ES-I3 (cell line): ENCODE data around the gene TMEM229B.

Source experiments
- H3K36me3 ChIP-seq: 2 replicates; pipeline ENCODE4 v1.6.1; 2013; ENCODE audit warnings: mild to moderate bottlenecking, low read length, control low read depth, moderate library complexity; ENCODE audit not compliant: insufficient read depth
- H3K4me1 ChIP-seq: 2 replicates; pipeline ENCODE4 v1.6.1; 2013; ENCODE audit warnings: mild to moderate bottlenecking, control low read depth, low read length; ENCODE audit not compliant: insufficient read depth
- H3K9ac ChIP-seq: 2 replicates; pipeline ENCODE4 v1.6.1; 2013; ENCODE audit warnings: low read depth, mild to moderate bottlenecking, low read length, moderate library complexity
- H3K9me3 ChIP-seq: 2 replicates; pipeline ENCODE4 v1.6.1; 2013; ENCODE audit warnings: mild to moderate bottlenecking, low read length, moderate library complexity; ENCODE audit not compliant: control insufficient read depth, insufficient read depth

TMEM229B gene

DNA sequence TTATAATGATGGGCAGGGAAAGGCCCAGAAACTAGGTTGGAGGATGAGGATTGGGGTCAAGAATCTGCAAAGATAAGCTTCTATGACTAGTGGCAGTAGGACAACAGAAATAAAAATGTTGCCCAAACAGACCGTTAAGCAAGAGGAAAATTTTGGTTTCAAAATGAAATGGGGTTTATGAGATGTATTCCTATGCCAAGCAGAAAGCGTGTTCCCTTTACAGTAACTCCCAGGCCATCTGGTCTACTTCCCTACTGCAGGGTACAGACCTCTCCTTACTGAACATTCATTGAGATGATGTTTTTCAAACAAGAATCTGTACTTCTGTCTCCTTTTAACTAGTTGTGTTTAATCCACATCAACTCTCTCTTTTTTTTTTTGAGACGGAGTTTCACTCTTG, 20.4 kb upstream of the TMEM229B start:
- Histone ChIP-seq H3K9ac (no peak overlapping the region), H3K9me3 (no peaks in the 10 kb centered on the region), H3K4me1 (no peaks in the 10 kb centered on the region; the same call in 1 of the 2 replicates), H3K36me3 (no peaks in the 10 kb centered on the region)

DNA sequence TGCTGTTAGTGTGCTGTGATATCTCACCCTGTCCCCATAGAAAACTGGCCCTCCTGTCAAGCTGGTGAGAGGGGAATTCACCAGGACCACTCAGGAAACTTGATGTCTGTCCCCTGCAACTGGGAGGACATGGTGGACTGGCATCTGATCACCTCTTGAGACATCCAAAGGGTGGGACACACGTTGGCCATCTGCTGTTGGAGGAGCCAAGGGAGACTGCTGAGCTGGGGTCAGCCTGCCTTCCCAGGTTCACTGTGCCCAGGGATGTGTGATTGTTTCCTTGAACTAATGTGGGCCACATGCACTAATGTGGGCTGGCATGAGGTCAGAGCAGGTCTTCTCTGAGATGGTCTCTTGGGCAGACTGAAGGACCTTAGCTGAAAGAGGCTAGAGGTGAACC, 16.7 kb upstream of the TMEM229B start:
- H3K36me3 ChIP-seq = no peaks in the 10 kb centered on the region
- no peak overlapping the region for H3K9ac ChIP-seq
- no peaks in the 10 kb centered on the region for H3K4me1 ChIP-seq
- no peaks in the 10 kb centered on the region for H3K9me3 ChIP-seq

DNA sequence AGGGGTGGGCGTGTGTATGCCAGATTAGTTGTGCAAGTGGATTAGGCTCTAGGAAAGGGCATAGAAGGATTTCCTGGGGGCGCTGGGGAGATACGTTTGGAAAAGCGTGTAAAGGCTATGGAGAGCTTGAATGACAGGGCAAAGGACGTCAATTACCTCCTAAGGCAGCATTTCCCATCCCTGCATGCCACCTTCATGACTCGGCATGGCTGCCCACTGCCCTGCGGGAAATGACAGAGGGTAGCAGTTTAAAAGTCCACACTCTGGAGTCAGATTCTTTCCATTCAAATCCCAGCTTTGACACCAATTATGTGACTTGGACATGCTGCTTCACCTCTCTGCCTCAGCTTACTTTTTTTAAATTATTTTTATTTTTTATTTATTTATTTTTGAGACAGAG, 14.8 kb upstream of the TMEM229B start:
- Histone ChIP-seq H3K9me3 (no peaks in the 10 kb centered on the region), H3K4me1 (no peaks in the 10 kb centered on the region), H3K36me3 (no peaks in the 10 kb centered on the region), H3K9ac (no peak overlapping the region)

DNA sequence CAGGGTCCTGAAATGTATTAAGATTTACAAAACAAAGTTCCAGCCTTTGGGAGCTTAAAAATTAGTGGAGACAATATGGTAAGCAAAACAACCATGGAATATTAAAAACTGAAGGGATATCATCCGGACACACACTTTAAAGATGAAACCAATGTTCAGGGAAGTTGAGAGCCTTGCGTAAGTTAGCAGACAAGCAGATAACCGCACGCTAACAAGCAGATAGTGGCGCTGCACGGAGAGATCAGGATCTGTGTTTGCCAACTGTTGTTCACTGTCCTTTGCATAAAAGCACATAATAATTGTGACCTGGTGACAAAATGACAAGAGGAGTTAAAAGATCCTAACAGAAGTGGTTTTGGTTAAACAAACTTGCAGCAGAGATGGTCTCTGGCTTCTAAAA, 14.3 kb upstream of the TMEM229B start:
- Histone ChIP-seq H3K36me3 (no peaks in the 10 kb centered on the region), H3K4me1 (no peaks in the 10 kb centered on the region), H3K9me3 (no peaks in the 10 kb centered on the region), H3K9ac (no peak overlapping the region)

DNA sequence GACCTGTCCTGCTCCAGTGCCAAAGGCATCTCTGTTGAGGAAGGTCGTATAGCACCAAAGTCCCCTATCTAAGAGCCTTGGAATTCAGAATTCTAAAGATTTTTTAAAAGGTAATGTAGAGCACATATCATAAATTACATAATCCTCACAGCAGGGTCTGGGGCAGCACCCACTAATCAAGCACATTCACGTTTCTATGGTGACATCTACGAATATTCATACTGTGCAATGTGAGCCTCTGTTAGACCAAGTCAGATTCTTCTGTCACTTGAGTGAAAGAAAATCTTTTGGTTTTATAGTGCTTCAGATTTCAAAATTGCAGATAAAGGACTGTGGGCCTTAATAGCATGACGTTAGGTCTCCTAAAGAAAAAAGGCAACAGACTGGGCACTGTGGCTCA, 13.1 kb upstream of the TMEM229B start:
- H3K9ac ChIP-seq = no peak overlapping the region
- H3K36me3 ChIP-seq = no peaks in the 10 kb centered on the region
- no peaks in the 10 kb centered on the region for H3K9me3 ChIP-seq
- H3K4me1 ChIP-seq = no peaks in the 10 kb centered on the region

DNA sequence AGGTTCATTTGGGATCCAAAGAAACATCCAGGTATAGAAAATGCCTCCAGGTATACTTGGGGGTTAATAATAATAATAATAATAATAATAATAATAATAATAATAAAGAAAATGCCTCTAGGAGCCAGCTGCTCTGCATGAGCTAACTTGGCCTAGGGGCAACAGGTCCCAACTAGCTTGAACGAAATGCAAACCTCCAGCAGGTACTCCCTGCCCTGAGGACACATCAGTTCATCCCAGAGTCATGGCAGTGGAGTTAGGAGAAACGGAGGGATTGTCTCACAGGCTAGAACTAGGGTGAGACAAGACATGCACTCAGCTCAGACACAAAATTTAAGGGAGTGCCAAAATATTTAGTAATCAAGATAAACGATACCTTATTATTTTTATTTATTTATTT, 12.5 kb upstream of the TMEM229B start:
- H3K4me1 ChIP-seq = no peaks in the 10 kb centered on the region
- no peaks in the 10 kb centered on the region for H3K36me3 ChIP-seq
- H3K9ac ChIP-seq = no peak overlapping the region
- H3K9me3 ChIP-seq = no peaks in the 10 kb centered on the region

DNA sequence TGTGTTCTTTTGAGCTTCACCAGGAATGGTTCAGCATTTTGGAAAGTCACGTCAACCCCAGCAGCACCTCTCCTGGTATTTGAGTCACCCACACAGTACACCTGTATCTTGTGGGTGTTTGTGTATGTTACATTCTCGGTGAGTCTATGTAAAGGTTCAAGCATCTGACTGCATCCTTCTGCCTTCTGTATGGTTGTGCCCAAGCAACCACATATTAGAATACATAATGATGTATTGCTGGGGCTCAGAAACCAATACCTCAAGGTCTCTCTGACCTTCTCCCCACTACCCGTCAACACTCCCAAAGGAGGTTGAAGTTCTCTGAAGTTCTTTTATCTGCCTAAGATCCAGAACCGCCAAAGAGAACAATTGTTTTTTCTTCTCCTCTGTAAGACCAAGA, 9.2 kb upstream of the TMEM229B start:
- H3K9me3 ChIP-seq = peaks cover 13% of the 10 kb centered on the region

DNA sequence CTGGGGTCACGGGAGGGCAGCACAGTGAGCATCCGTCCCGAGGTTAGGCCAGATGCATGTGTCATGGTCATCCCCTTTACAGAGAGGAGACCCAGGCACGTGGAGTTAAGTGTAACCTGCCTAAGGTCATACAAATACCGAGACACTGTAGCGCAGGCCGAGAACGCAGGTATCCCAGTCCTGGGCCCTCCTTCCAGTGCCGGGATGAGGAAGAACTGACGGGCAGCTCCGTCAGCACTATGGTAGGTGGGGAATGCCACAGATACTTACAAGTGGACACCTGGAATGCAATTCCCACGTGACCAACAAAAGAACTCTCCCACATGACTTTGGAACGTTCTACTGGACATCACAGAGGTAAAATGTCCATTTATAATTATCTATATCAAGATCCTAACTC, 8.7 kb upstream of the TMEM229B start:
- Histone ChIP-seq H3K4me1 (no peaks in the 10 kb centered on the region), H3K9ac (no peak overlapping the region), H3K9me3 (peaks cover 16% of the 10 kb centered on the region), H3K36me3 (no peaks in the 10 kb centered on the region)

More for the DNA sequence above, 9.2 kb upstream of the TMEM229B start:
- no peaks in the 10 kb centered on the region for H3K36me3 ChIP-seq
- no peaks in the 10 kb centered on the region for H3K4me1 ChIP-seq
- H3K9ac ChIP-seq = no peak overlapping the region

DNA sequence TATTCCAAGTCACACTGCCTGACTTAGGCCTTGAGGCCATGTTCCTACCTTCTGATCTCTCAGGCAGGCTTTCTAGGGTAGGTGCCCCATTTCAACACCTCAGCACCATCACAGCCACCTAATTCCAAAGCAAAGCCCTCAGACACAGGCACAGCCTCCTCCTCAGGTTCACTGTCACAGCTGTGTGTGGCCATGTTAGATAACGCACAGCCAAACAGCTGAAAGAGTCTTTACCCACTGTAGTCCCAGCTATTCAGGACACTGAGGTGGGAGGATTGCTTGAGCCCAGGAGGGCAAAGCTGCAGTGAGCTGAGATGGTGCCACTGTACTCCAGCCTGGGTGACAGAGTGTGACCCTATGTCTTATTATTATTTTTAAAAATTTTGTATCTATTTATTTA, 7.3 kb upstream of the TMEM229B start:
- no peak overlapping the region for H3K9ac ChIP-seq
- peaks cover 16% of the 10 kb centered on the region for H3K9me3 ChIP-seq
- no peaks in the 10 kb centered on the region for H3K36me3 ChIP-seq
- peaks cover 12% of the 10 kb centered on the region; the same call in 1 of the 2 replicates for H3K4me1 ChIP-seq

DNA sequence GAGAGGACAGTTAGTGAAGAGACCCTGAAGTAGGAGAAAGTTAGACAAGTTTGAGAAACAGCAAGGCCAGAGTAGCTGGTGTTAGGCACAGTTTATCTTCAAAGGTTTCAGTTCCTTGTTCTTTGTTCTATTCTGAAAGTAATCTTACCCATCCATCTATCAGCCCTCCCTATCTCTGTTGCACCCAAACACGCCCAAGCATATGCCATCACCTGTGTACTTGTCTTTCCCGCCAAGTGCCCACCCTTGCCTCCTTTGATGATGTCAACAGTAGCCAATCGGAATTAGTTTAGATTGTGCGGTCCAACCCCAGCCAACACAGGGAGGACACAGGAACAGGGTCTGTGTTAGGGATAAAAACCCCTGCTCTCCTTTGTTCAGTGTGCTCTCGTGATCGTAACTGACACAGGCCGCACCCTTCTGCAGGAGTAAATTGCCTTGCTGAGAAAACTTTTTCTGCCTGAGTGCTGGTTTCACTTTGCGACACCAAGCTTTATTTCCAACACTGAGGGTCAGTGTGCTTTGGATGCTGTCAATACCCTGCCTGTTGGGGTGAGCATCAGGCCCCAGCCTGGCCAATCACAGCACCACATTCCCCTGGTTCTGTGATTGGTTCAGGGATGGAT, 4.7 kb upstream of the TMEM229B start:
- H3K4me1 ChIP-seq = peaks cover 14% of the 10 kb centered on the region; the same call in 1 of the 2 replicates
- H3K9me3 ChIP-seq = peaks cover 16% of the 10 kb centered on the region
- no peak overlapping the region for H3K9ac ChIP-seq
- H3K36me3 ChIP-seq = no peaks in the 10 kb centered on the region

DNA sequence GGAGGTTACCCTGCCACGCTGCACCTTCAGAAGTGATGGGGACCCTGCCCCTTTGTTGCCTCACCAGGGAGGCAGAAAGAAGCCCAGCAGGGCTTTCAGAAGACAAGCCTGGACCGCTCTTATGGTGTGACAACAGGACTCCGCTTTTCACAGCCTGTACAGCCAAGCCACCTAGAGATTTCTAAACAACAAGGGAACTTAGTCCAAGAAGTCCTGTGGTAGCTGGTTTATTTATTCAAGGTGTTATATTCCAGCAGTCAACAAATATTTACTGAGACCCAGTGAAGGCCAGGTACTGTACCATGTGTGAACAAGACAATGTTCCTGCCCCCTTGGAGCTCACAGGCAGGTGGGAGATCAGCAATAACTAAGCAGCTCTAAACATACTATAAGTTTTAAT, 4.0 kb upstream of the TMEM229B start:
- Histone ChIP-seq H3K9ac (no peak overlapping the region), H3K4me1 (peaks cover 14% of the 10 kb centered on the region; the same call in 1 of the 2 replicates), H3K9me3 (peaks cover 16% of the 10 kb centered on the region), H3K36me3 (no peaks in the 10 kb centered on the region)

DNA sequence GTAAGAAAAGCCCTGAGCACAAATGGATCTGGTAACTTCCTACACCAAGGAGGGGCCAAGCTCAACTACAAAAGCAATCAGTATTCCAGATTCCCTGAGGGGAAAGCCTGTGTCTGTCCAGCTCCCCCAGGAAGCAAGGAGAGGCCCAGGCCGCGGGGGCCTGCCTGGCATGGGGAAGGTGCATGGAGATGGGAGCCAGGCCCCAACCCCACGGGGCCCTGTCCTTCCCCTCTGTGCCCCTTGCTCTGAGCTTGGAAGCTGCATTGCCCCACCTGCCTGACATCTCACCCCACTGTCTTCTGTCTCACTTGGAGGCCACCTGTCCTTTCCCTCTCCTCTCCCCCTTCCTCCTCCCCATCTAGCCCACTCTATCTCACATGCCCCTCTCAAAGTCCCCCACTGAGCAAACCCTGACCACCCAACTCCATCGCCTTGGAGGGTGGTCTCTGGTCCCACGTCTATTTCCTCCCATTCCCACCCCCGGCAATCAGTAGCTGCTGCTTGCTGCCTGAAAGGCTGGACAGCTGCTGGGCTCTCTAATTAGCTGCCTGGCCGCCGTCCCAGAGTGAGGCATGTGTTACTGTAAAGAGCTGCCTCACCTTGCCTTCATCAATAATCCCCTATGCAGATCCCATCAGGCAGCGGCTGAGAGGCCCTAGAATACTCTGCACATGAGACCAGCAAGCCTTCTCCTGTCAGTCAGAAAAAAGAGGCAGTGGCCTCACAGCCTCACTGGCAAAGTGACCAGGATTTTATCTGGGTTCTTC, 3.4 kb upstream of the TMEM229B start:
- H3K9ac ChIP-seq = no peak overlapping the region
- no peaks in the 10 kb centered on the region for H3K36me3 ChIP-seq
- H3K4me1 ChIP-seq = peaks cover 14% of the 10 kb centered on the region; the same call in 1 of the 2 replicates
- H3K9me3 ChIP-seq = peaks cover 16% of the 10 kb centered on the region

DNA sequence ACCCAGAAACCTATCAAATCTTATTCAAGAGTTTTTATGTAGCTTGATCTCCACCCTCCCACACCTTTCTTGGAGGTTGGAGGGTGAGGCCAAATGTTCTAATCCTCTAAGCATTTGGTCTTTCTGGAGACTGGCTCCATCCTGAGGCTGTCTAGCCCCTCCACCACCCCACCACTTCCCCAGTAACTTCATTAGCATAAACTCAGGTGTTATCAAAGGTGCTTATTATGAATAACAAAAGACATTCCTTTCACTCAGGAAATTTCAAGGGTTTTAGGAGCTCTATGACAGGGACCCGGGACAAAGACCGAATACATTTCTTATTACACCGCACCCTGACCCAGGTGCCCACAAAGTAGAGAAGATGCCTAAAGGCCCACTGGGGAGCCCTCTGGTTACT, 2.8 kb upstream of the TMEM229B start:
- Histone ChIP-seq H3K9me3 (peaks cover 16% of the 10 kb centered on the region), H3K36me3 (no peaks in the 10 kb centered on the region), H3K9ac (no peak overlapping the region), H3K4me1 (peaks cover 14% of the 10 kb centered on the region; the same call in 1 of the 2 replicates)

DNA sequence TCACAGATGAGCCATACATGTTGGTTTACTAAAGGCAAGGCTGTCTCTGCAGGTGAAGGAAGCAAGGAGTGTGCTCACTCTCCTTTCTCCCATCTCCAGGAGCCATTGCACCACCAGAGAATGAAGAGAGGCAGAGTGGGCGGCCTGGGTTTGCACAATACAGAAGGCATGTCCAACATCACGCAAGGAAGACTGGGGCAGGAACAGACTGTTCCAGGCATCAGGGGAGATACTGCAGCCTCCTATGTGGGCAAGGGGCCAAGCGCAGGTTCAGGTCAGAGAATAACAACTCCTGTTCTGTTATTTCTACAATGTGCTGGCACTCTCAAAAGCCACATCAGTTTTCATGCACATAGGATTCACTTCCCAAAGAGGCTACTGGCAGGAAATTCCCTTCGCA, 1.7 kb upstream of the TMEM229B start:
- H3K9ac ChIP-seq = no peak overlapping the region
- peaks cover 14% of the 10 kb centered on the region; the same call in 1 of the 2 replicates for H3K4me1 ChIP-seq
- H3K9me3 ChIP-seq = peaks cover 16% of the 10 kb centered on the region
- no peaks in the 10 kb centered on the region for H3K36me3 ChIP-seq

DNA sequence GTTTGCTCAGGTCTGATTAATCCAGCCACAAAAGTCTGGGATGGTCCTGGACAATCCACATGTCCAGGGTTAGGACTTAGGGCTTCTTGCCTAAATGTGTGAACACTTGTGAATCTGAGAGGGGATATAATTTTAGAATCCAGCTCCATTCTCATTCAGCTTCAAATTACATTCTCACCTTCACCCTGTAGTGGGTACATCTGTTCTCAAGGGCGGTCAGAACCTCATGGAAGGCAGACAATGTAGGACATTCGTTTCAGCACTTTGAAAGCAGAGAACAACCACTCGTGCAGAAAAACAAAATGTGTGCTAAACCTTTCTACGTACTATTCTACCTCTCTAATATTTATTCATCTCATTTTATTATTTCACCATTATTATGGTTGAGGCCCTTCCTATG, 1.2 kb downstream of the TMEM229B start:
- Histone ChIP-seq H3K36me3 (no peaks in the 10 kb centered on the region), H3K9me3 (no peaks in the 10 kb centered on the region), H3K4me1 (peaks cover 14% of the 10 kb centered on the region), H3K9ac (no peak overlapping the region)
